Skeletal muscle tissue (tissue), 4 donors: Measurements from ENCODE around the gene ARHGAP15. TPM values are rescaled to one million over a fixed set of nuclear protein-coding genes. Genes with fewer than 3 reads are reported as not detected.
A peak's percentile ranks its signal among the peaks of the same experiment; 100 is the strongest.
"Not testable (repeated sequence)": the region's sequence is repeated elsewhere in the genome, so short reads cannot be mapped to it uniquely, and the experiment has no call there.

Experiments
- H3K27ac ChIP-seq: one replicate; pipeline ENCODE4 v1.7.0; 2013; ENCODE audit warnings: mild to moderate bottlenecking, low read depth, low read length, inconsistent platforms
- H3K27me3 ChIP-seq, 3 donors: one replicate each; pipeline ENCODE4 v1.7.0; 2013; ENCODE audit warnings: low read length in 3 of 3; ENCODE audit not compliant: control insufficient read depth in 3 of 3, insufficient read depth in 3 of 3
- H3K36me3 ChIP-seq, 3 donors: one replicate each; pipeline ENCODE4 v1.7.0; 2013; ENCODE audit warnings: low read length in 3 of 3; ENCODE audit not compliant: control insufficient read depth in 3 of 3, insufficient read depth in 3 of 3
- H3K4me1 ChIP-seq, 3 donors: one replicate each; pipeline ENCODE4 v1.7.0; 2013; ENCODE audit warnings: low read length in 3 of 3, mild to moderate bottlenecking in 3 of 3; ENCODE audit not compliant: control insufficient read depth in 3 of 3, insufficient read depth in 3 of 3
- H3K4me3 ChIP-seq, 3 donors: one replicate each; pipeline ENCODE4 v1.7.0; 2013; ENCODE audit warnings: low read length in 3 of 3
- H3K9ac ChIP-seq, 3 donors: one replicate each; pipeline ENCODE4 v1.7.0; 2013; ENCODE audit warnings: low read length in 3 of 3, mild to moderate bottlenecking in 3 of 3, moderate library complexity in 2 of 3, low read depth in 1 of 3
- H3K9me3 ChIP-seq, 3 donors: one replicate each; pipeline ENCODE4 v1.7.0; 2013; ENCODE audit warnings: low read length in 3 of 3; ENCODE audit not compliant: control insufficient read depth in 3 of 3
- total RNA-seq: library from RNA; depleted of rRNA; stranded (reverse); fragments of >200 nt; gene quantifications from one replicate; pipeline ENCODE4 v1.2.3, GENCODE V29; 2014
- donor health status: Osteomylitis.

Gene ARHGAP15
- total RNA-seq, 1 donor from 2014 or later: 33.9 TPM

DNA sequence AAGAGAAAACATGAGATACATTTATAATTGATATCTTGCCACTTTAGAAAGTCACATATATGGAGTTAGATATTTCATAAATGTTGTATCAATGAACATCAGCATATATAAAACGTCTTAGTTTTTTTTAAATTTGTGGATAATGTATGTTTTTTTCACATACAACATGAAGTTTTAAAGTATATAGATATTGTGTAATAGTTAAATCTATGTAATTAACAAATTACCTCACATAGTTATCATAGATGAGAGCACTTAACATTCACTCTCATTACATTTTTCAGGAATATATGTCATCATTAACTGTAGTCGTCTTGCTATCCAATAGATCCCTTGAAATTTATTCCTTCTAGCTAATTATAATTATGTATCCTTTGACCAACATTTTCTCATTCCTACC is 406.6 kb downstream of the ARHGAP15 start:
- no peaks in the 10 kb centered on the region for H3K9me3 ChIP-seq
- no peak overlapping the region for H3K4me3 ChIP-seq
- no peaks in the 10 kb centered on the region for H3K4me1 ChIP-seq
- no peaks in the 10 kb centered on the region for H3K36me3 ChIP-seq
- no peak overlapping the region for H3K27ac ChIP-seq
- H3K27me3 ChIP-seq: no peaks in the 10 kb centered on the region
- H3K9ac ChIP-seq: no peak overlapping the region

GRCh38 chr2:143541899-143542298 is 412.7 kb downstream of the ARHGAP15 start:
- H3K9ac ChIP-seq, H3K36me3 ChIP-seq, H3K27me3 ChIP-seq, H3K4me1 ChIP-seq, H3K27ac ChIP-seq, H3K4me3 ChIP-seq, H3K9me3 ChIP-seq: not testable (repeated sequence)

- Histone ChIP-seq H3K27me3 (no peaks in the 10 kb centered on the region), H3K9ac (no peak overlapping the region), H3K4me3 (no peak overlapping the region), H3K36me3 (no peaks in the 10 kb centered on the region), H3K9me3 (no peaks in the 10 kb centered on the region), H3K27ac (peak overlapping the region; percentile 40), H3K4me1 (no peaks in the 10 kb centered on the region)
Measured at GRCh38 chr2:143545059-143545948, 416.1 kb downstream of the ARHGAP15 start.

- Histone ChIP-seq H3K4me3 (no peak overlapping the region), H3K9ac (no peak overlapping the region), H3K4me1 (no peaks in the 10 kb centered on the region), H3K36me3 (no peaks in the 10 kb centered on the region), H3K27me3 (no peaks in the 10 kb centered on the region), H3K27ac (peak overlapping the region; percentile 40), H3K9me3 (no peaks in the 10 kb centered on the region)
Measured at GRCh38 chr2:143545949-143546255, 416.7 kb downstream of the ARHGAP15 start.

GRCh38 chr2:143548032-143548431 is 418.8 kb downstream of the ARHGAP15 start:
- no peaks in the 10 kb centered on the region for H3K27me3 ChIP-seq
- H3K9ac ChIP-seq: no peak overlapping the region
- no peaks in the 10 kb centered on the region for H3K9me3 ChIP-seq
- H3K27ac ChIP-seq: no peak overlapping the region
- H3K36me3 ChIP-seq: no peaks in the 10 kb centered on the region
- peaks cover 0 to 2% (median 0%) of the 10 kb centered on the region in 3 donors for H3K4me1 ChIP-seq
- no peak overlapping the region for H3K4me3 ChIP-seq

- no peaks in the 10 kb centered on the region for H3K36me3 ChIP-seq
- no peak overlapping the region for H3K4me3 ChIP-seq
- H3K9me3 ChIP-seq: no peaks in the 10 kb centered on the region
- peaks cover 0 to 6% (median 0%) of the 10 kb centered on the region in 3 donors for H3K4me1 ChIP-seq
- no peak overlapping the region for H3K9ac ChIP-seq
- no peaks in the 10 kb centered on the region for H3K27me3 ChIP-seq
- no peak overlapping the region for H3K27ac ChIP-seq
Measured at GRCh38 chr2:143550500-143550899, 421.3 kb downstream of the ARHGAP15 start.

DNA sequence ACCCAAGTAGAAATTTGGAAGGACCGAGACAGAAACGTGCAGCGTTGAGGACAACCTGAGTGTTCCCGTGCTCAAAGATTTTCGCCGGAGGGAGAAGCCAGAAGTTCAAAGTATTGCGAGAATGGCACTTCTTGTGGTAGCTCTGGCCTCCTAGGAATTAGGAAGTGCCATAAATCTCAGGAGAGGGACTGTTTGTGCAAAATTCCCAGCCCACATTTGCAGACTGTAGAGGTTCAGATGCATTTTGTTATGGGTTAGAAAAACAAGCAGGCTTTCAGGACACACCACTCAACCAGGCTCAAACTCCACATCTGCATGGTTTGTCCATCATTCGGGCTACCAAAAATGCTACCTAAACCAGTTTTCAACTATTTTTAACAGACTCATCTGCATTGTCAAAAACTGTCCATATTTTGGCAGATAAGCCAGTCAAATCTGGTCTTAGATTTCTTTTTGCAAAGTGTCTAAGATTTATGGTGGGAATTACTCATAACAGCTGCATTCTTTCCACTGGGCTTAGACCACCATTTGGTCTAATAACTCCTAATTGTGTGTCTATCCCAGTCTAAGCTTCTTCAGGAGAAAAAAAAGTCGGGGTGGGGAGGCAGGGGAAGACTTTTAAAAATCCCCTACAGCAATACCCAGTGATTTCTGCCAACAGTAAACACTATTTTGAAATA is 422.9 kb downstream of the ARHGAP15 start:
- H3K27ac ChIP-seq: no peak overlapping the region
- no peaks in the 10 kb centered on the region for H3K27me3 ChIP-seq
- no peak overlapping the region for H3K4me3 ChIP-seq
- no peaks in the 10 kb centered on the region for H3K36me3 ChIP-seq
- no peak overlapping the region for H3K9ac ChIP-seq
- H3K9me3 ChIP-seq: no peaks in the 10 kb centered on the region
- H3K4me1 ChIP-seq: peaks cover 0 to 6% (median 0%) of the 10 kb centered on the region in 3 donors

DNA sequence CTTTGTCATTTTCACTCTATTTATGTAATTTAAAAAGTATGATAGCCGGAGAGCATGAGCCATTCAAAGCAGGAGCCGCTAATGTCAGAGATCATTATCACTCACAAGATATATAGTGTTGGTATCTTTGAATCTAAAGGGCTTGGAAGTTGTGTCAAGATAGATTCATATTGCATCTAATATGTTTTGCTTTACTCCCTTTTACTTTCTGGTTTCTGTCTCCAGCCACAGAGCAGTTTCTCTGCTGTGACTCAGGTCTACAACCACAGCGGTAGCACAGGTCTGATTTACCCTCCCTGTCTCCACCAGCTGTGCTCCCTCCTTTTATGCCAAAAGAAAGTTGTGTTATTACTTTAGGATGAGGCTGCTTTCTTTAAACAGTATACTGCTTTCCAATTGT is 424.0 kb downstream of the ARHGAP15 start:
- Histone ChIP-seq H3K27me3 (no peaks in the 10 kb centered on the region), H3K9me3 (no peaks in the 10 kb centered on the region), H3K4me3 (no peak overlapping the region), H3K9ac (no peak overlapping the region), H3K27ac (no peak overlapping the region), H3K4me1 (peaks cover 0 to 6% (median 0%) of the 10 kb centered on the region in 3 donors), H3K36me3 (no peaks in the 10 kb centered on the region)

- Histone ChIP-seq H3K4me1 (peaks cover 0 to 4% (median 0%) of the 10 kb centered on the region in 3 donors), H3K9me3 (no peaks in the 10 kb centered on the region), H3K36me3 (no peaks in the 10 kb centered on the region), H3K4me3 (no peak overlapping the region), H3K9ac (no peak overlapping the region), H3K27me3 (no peaks in the 10 kb centered on the region), H3K27ac (no peak overlapping the region)
Measured at GRCh38 chr2:143558665-143559064, 429.4 kb downstream of the ARHGAP15 start.

DNA sequence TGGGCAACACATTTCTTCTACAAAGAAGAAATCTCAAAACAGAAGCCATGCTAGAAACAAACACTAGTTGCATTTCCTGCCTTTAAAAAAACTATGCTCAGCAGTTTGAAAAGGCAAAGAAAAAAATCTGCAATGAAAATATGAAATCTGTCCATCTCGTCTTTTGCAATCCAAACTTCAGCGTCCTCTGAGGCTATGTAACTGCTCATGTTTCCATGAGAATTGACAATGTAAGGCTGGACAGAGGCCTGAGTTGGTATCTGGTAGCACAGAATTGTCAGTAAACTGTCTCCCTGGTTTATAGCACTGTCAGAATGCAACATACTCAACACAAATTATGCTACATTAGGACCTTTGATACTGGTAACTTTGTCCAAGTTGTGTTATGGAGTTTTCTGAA is 429.9 kb downstream of the ARHGAP15 start:
- Histone ChIP-seq H3K9ac (no peak overlapping the region), H3K27me3 (no peaks in the 10 kb centered on the region), H3K36me3 (no peaks in the 10 kb centered on the region), H3K27ac (no peak overlapping the region), H3K9me3 (no peaks in the 10 kb centered on the region), H3K4me1 (peaks cover 0 to 4% (median 0%) of the 10 kb centered on the region in 3 donors), H3K4me3 (no peak overlapping the region)
